GM12872 (cell line): ENCODE data around the gene SPAG17.

Experiments used
- TF ChIP-seq, protein P1 (sequence below): IDR thresholded peaks from 3 replicates; pipeline ENCODE4 v1.5.1; 2011; ENCODE audit warnings: low read depth, mild to moderate bottlenecking, low read length, moderate library complexity; ENCODE audit not compliant: insufficient read depth

The SPAG17 gene

DNA sequence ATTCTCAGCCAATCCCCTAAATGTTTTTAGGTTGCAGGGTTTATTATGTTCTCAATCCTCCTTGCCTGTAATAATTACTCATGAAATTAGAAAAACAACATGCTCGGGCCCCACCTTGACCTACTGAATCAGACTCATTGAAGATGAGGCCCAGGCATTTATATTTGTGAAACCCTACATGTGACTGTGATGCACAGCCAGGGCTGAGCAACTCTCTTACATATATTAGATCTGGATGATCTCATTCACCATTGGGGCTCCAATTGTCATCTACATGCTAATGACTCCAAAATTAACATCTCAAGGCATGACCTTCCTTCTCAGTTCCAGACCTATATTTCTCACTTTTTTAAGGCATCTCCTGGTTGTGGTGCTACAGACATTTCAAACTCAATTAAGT lies 152.1 kb downstream of the SPAG17 start:
- TF ChIP-seq, protein P1, sequence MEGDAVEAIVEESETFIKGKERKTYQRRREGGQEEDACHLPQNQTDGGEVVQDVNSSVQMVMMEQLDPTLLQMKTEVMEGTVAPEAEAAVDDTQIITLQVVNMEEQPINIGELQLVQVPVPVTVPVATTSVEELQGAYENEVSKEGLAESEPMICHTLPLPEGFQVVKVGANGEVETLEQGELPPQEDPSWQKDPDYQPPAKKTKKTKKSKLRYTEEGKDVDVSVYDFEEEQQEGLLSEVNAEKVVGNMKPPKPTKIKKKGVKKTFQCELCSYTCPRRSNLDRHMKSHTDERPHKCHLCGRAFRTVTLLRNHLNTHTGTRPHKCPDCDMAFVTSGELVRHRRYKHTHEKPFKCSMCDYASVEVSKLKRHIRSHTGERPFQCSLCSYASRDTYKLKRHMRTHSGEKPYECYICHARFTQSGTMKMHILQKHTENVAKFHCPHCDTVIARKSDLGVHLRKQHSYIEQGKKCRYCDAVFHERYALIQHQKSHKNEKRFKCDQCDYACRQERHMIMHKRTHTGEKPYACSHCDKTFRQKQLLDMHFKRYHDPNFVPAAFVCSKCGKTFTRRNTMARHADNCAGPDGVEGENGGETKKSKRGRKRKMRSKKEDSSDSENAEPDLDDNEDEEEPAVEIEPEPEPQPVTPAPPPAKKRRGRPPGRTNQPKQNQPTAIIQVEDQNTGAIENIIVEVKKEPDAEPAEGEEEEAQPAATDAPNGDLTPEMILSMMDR, result no peak

DNA sequence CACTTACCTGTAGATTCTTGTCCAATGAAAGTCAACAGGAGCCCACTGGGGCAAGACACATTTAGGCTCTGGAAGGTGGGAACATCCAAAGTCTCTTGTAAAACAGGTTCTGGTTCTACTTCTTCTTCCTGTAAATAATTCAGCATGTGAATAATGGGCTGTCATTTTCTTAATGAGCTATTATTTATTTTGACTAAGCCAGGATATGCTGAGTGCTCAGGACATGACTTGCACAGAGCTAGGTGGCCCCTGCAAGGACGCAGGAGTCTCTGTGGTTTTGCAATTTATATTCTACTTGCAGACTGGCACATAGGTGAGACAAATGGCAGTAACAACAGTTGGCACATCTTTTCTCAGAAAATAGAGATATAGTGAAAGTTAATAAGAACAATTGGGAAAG lies 156.8 kb downstream of the SPAG17 start:
- TF ChIP-seq, protein P1, result no peak

DNA sequence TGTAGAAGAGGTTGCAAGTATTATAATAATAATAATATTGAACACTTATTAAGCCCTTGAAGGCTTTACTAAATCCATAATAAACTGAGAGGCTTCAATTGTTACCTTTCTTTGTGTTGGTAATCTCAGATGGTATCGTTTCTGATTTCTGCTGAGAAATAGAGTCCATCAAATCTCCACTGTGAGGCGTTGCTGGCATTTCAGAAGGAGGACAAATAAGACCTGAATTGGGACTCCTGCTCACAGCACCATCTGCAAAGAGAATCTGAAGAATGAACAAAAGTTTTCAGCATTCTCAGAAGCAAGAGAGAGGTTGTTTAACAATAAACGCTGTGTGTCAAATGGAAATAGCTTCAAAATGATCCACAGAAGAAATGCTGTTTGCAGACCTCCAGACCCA lies 161.8 kb downstream of the SPAG17 start:
- TF ChIP-seq, protein P1, result no peak

DNA sequence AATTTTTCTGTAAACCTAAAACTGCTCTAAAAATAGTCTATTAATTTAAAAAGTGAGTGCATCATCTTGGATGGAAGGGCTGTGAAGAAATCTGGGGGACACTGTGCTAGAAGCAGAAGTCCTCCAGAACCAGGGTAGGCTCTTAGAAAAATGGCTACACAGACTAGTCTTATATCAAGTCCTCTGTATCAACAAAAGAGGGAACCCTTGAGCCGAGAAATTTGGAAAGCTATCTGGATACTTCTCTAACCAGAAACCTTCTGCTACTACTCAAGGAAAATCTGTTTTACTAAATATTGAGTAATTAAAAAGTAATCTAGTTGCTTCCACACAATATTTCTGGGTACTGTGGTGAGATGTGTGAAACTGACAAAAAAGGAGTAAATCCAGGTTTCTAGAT lies 163.4 kb downstream of the SPAG17 start:
- TF ChIP-seq, protein P1, result no peak

DNA sequence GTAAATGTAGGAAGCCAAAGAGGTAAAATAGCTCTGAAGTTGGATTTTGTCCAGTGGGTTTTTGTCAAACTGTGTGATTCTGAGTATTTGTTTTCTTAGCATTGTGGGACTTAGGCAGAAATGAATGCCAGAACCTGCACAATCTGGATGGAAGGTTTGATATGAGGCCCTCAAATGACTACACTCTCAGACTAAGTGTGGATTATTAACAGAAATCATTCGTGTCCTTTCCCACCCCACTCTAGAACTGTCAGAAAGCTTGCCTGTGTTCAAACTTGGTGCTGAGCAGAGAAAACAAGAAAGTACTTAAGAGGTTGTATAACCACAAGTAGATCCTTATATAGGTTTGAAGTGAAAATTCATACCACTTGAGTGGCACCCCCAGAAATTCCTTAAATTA lies 167.0 kb downstream of the SPAG17 start:
- TF ChIP-seq, protein P1, result no peak

DNA sequence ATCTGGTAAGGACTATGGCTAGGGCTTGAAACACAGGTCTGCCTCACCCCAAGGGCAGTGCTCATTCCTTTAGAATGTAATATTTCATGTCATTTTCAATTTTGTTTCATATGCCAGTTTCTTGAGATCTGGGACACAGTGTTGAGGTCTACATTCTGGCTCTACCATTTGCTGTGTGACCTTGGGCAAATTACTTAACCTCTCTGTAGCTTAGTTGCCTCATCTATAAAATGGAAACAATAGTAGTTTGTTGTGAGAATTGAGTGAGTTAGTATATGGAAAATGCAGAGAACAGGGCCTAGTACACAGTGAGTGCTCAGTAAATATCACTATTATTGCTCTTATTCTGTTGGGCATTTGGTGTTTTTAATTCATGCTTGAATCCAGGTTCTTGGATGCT lies 171.1 kb downstream of the SPAG17 start:
- TF ChIP-seq, protein P1, result no peak

DNA sequence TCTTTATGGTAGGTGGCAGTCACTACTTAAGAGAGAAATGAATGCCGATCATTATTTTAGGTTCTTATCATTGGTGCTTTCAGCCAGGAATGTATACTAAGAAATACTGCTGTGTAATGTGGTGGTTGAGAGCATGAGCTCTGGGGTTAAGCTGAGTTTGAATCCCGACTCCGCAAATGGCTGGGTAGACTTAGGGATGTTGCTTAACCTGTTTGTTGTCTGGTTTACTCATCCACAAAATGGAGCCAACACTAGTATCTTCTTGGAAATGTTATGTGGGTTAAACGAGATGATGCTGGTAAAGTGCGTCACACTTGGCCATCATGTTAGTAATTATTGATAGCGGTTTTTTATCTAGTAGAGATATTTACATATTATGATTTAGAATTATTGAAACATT lies 171.7 kb downstream of the SPAG17 start:
- TF ChIP-seq, protein P1, result no peak
